Trophoblast cell (in vitro differentiated cells and primary cell): ENCODE measurements around the gene FGGY.
"Not testable (repeated sequence)": the region's sequence is repeated elsewhere in the genome, so short reads cannot be mapped to it uniquely, and the experiment has no call there.

Experiments
- DNase-seq, 2 donors: peaks; one replicate each; pipeline ENCODE4 v3.0.0-alpha.2; 2016
- H2AFZ ChIP-seq: 2 replicates; pipeline ENCODE4 v1.6.1; 2013; ENCODE audit warnings: low read length, moderate library complexity, mild to moderate bottlenecking; ENCODE audit not compliant: insufficient read depth, poor library complexity
- H2AK5ac ChIP-seq: 2 replicates; pipeline ENCODE4 v1.6.1; 2013; ENCODE audit warnings: mild to moderate bottlenecking, low read length
- H2BK120ac ChIP-seq: 2 replicates; pipeline ENCODE4 v1.6.1; 2013; ENCODE audit warnings: low read length, mild to moderate bottlenecking, moderate library complexity; ENCODE audit not compliant: insufficient read depth, poor library complexity
- H2BK12ac ChIP-seq: 2 replicates; pipeline ENCODE4 v1.6.1; 2013; ENCODE audit warnings: mild to moderate bottlenecking, low read length, moderate library complexity
- H2BK5ac ChIP-seq: 2 replicates; pipeline ENCODE4 v1.6.1; 2013; ENCODE audit warnings: low read length, low read depth, moderate library complexity, mild to moderate bottlenecking; ENCODE audit not compliant: poor library complexity
- H3K14ac ChIP-seq: 2 replicates; pipeline ENCODE4 v1.6.1; 2013; ENCODE audit warnings: mild to moderate bottlenecking, low read length
- H3K18ac ChIP-seq: 2 replicates; pipeline ENCODE4 v1.6.1; 2013; ENCODE audit warnings: mild to moderate bottlenecking, low read length
- H3K23ac ChIP-seq: 2 replicates; pipeline ENCODE4 v1.6.1; 2013; ENCODE audit warnings: low read length
- H3K27ac ChIP-seq: 2 replicates; pipeline ENCODE4 v1.5.1; 2013; ENCODE audit warnings: low read depth, mild to moderate bottlenecking, inconsistent platforms, low read length, moderate library complexity
- H3K27me3 ChIP-seq: 2 replicates; pipeline ENCODE4 v1.6.1; 2013; ENCODE audit warnings: inconsistent platforms, mild to moderate bottlenecking, low read length, moderate library complexity; ENCODE audit not compliant: insufficient read depth
- H3K36me3 ChIP-seq, 2 experiments: 1 replicate in 1 of 2; 2 replicates in 1 of 2; pipeline ENCODE4 v1.6.1; 2013; ENCODE audit warnings: low read length in 2 of 2, mild to moderate bottlenecking in 2 of 2, moderate library complexity in 1 of 2; ENCODE audit not compliant: insufficient read depth in 2 of 2, control insufficient read depth in 1 of 2
- H3K4ac ChIP-seq: 2 replicates; pipeline ENCODE4 v1.6.1; 2013; ENCODE audit warnings: low read depth, mild to moderate bottlenecking, low read length, moderate library complexity
- H3K4me1 ChIP-seq, 2 experiments: 1 replicate in 1 of 2; 2 replicates in 1 of 2; pipeline ENCODE4 v1.6.1; 2013; ENCODE audit warnings: low read length in 2 of 2, mild to moderate bottlenecking in 2 of 2, moderate library complexity in 1 of 2; ENCODE audit not compliant: insufficient read depth in 2 of 2, control insufficient read depth in 1 of 2
- H3K4me2 ChIP-seq: 2 replicates; pipeline ENCODE4 v1.6.1; 2013; ENCODE audit warnings: inconsistent platforms, mild to moderate bottlenecking, low read length, moderate library complexity
- H3K4me3 ChIP-seq: 2 replicates; pipeline ENCODE4 v1.5.1; 2013; ENCODE audit warnings: mild to moderate bottlenecking, low read depth, low read length, inconsistent platforms
- H3K79me1 ChIP-seq: one replicate; pipeline ENCODE4 v1.6.1; 2013; ENCODE audit warnings: low read length
- H3K79me2 ChIP-seq: 2 replicates; pipeline ENCODE4 v1.6.1; 2013; ENCODE audit warnings: low read length, mild to moderate bottlenecking; ENCODE audit not compliant: control insufficient read depth, insufficient read depth, poor library complexity
- H3K9ac ChIP-seq: 2 replicates; pipeline ENCODE4 v1.6.1; 2013; ENCODE audit warnings: mild to moderate bottlenecking, low read length
- H3K9me3 ChIP-seq: 2 replicates; pipeline ENCODE4 v1.6.1; 2013; ENCODE audit warnings: low read depth, mild to moderate bottlenecking, control low read depth, inconsistent platforms, low read length; ENCODE audit not compliant: insufficient read depth
- H4K12ac ChIP-seq: 2 replicates; pipeline ENCODE4 v1.6.1; 2013; ENCODE audit warnings: low read depth, mild to moderate bottlenecking, low read length, moderate library complexity
- H4K8ac ChIP-seq: 2 replicates; pipeline ENCODE4 v1.6.1; 2013; ENCODE audit warnings: low read depth, mild to moderate bottlenecking, low read length, moderate library complexity
- H4K91ac ChIP-seq: one replicate; pipeline ENCODE4 v1.6.1; 2013; ENCODE audit warnings: low read depth, mild to moderate bottlenecking, low read length, moderate library complexity
- WGBS: extraction: QIAGEN DNeasy Blood & Tissue Kit; methylation state at CpG from one replicate; pipeline ENCODE4 v1.1.7; 2013; ENCODE audit warnings: missing lambda C conversion rate; ENCODE audit not compliant: insufficient read length, insufficient coverage; ENCODE audit errors: extremely low coverage; 5-methylcytosine and 5-hydroxymethylcytosine counted together

FGGY gene

GRCh38 chr1:59710920-59711319 lies 414.0 kb downstream of the FGGY start:
- H3K14ac ChIP-seq, H4K8ac ChIP-seq, H3K27ac ChIP-seq, H3K79me1 ChIP-seq, H3K36me3 ChIP-seq, H3K4me1 ChIP-seq, H3K79me2 ChIP-seq, H3K27me3 ChIP-seq, H3K4me3 ChIP-seq, H3K4me2 ChIP-seq, H2BK5ac ChIP-seq, H2AK5ac ChIP-seq, H2BK120ac ChIP-seq, H3K9ac ChIP-seq, H3K4ac ChIP-seq, H2BK12ac ChIP-seq, DNase-seq, H4K12ac ChIP-seq, H2AFZ ChIP-seq, H4K91ac ChIP-seq, H3K9me3 ChIP-seq, H3K18ac ChIP-seq, H3K23ac ChIP-seq: not testable (repeated sequence)
- WGBS, result no CpG with 5 or more reads among the region's 2 CpGs

DNA sequence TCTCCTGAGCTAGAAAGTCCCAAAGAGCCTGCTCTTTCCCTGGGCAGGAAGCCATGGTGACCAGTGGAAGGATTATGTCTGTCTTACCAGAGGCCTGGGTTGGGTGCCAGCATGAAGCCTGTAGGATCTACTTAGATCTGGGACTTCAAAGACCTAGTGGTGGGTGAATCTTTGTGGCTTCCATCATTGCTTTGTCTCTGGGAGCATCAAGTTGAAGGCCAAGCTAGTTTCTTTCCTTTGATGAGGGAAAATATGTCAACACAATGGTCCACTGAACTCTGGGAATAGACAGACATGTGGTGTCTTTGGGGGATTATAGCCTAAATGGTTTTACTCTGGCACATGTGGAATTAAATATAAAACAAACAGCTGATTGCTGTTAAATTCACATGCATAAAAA lies 417.3 kb downstream of the FGGY start:
- Histone ChIP-seq H4K12ac (no peak overlapping the region), H3K27me3 (no peaks in the 10 kb centered on the region), H3K9me3 (peaks cover 3% of the 10 kb centered on the region), H2BK120ac (no peak overlapping the region), H3K79me1 (no peaks in the 10 kb centered on the region), H3K14ac (no peak overlapping the region), H3K4ac (no peak overlapping the region), H3K27ac (no peak overlapping the region), H2AK5ac (no peak overlapping the region), H2BK12ac (no peak overlapping the region), H3K79me2 (no peaks in the 10 kb centered on the region), H3K4me2 (no peak overlapping the region), H3K9ac (no peak overlapping the region), H3K4me1 (peaks cover 4 to 5% of the 10 kb centered on the region in 2 experiments), H2BK5ac (no peak overlapping the region), H3K4me3 (no peak overlapping the region), H3K23ac (no peak overlapping the region), H3K36me3 (peaks cover 0 to 2% of the 10 kb centered on the region in 2 experiments), H2AFZ (no peak overlapping the region), H4K8ac (no peak overlapping the region), H3K18ac (no peak overlapping the region), H4K91ac (no peak overlapping the region)
- DNase-seq, result no peak

DNA sequence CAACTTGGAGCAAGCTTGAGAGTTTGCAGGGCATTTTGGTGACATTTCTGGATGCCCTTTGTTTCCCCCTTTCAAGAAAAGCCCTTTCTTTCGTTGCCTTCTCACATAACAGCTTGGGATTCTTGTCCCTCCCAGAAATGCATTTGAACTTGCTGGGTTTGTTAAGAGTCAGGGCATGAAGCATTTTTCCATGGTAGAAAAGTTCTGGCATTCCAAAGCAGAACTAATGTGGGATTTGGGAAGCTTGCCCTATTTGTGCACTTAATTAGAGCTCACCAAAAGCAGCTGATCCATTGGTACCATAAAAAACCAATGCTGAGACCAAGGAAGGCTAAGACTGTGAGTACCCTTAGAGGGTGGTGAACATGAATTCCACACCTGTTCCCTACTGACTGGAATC lies 418.1 kb downstream of the FGGY start:
- H4K12ac ChIP-seq, result no peak overlapping the region
- no peak overlapping the region for H3K27ac ChIP-seq
- WGBS, result no CpG with 5 or more reads among the region's 1 CpG
- H3K79me2 ChIP-seq, result no peaks in the 10 kb centered on the region
- no peak overlapping the region for H2BK12ac ChIP-seq
- H3K27me3 ChIP-seq, result no peaks in the 10 kb centered on the region
- no peak overlapping the region for H4K91ac ChIP-seq
- H2BK120ac ChIP-seq, result no peak overlapping the region
- no peak overlapping the region for H2AFZ ChIP-seq
- no peak overlapping the region for H3K4me2 ChIP-seq
- H3K4me1 ChIP-seq, result peaks cover 4 to 5% of the 10 kb centered on the region in 2 experiments
- H3K23ac ChIP-seq, result no peak overlapping the region
- H3K4ac ChIP-seq, result no peak overlapping the region
- no peaks in the 10 kb centered on the region for H3K9me3 ChIP-seq
- no peak overlapping the region for H3K14ac ChIP-seq
- no peak overlapping the region for H3K18ac ChIP-seq
- H2BK5ac ChIP-seq, result no peak overlapping the region
- DNase-seq, result no peak
- no peak overlapping the region for H3K4me3 ChIP-seq
- no peak overlapping the region for H3K9ac ChIP-seq
- no peak overlapping the region for H2AK5ac ChIP-seq
- H3K79me1 ChIP-seq, result no peaks in the 10 kb centered on the region
- no peak overlapping the region for H4K8ac ChIP-seq
- H3K36me3 ChIP-seq, result no peaks in the 10 kb centered on the region

GRCh38 chr1:59716832-59717231 lies 419.9 kb downstream of the FGGY start:
- H2BK12ac ChIP-seq, result no peak overlapping the region
- no peak overlapping the region for H2BK120ac ChIP-seq
- H3K4me1 ChIP-seq, result peaks cover 4 to 5% of the 10 kb centered on the region in 2 experiments
- no peak overlapping the region for H3K23ac ChIP-seq
- H3K14ac ChIP-seq, result no peak overlapping the region
- no peak for DNase-seq
- no peak overlapping the region for H3K18ac ChIP-seq
- H3K4me3 ChIP-seq, result no peak overlapping the region
- H2BK5ac ChIP-seq, result no peak overlapping the region
- no peak overlapping the region for H3K27ac ChIP-seq
- no peaks in the 10 kb centered on the region for H3K79me1 ChIP-seq
- no peaks in the 10 kb centered on the region for H3K79me2 ChIP-seq
- H4K8ac ChIP-seq, result no peak overlapping the region
- no peak overlapping the region for H2AFZ ChIP-seq
- no peak overlapping the region for H3K4me2 ChIP-seq
- no peak overlapping the region for H2AK5ac ChIP-seq
- H4K12ac ChIP-seq, result no peak overlapping the region
- no peak overlapping the region for H3K9ac ChIP-seq
- H3K9me3 ChIP-seq, result no peaks in the 10 kb centered on the region
- H3K36me3 ChIP-seq, result no peaks in the 10 kb centered on the region
- H3K4ac ChIP-seq, result no peak overlapping the region
- no peaks in the 10 kb centered on the region for H3K27me3 ChIP-seq
- H4K91ac ChIP-seq, result no peak overlapping the region
- no CpG with 5 or more reads among the region's 3 CpGs for WGBS
